ENCODE results near the gene SCNM1.
"Not testable (repeated sequence)": the region's sequence is repeated elsewhere in the genome, so short reads cannot be mapped to it uniquely, and the experiment has no call there.

SCNM1 gene

GRCh38 chr1:151147132-151147503, 18.8 kb upstream of the SCNM1 start:
- no peak for DNase-seq

DNA sequence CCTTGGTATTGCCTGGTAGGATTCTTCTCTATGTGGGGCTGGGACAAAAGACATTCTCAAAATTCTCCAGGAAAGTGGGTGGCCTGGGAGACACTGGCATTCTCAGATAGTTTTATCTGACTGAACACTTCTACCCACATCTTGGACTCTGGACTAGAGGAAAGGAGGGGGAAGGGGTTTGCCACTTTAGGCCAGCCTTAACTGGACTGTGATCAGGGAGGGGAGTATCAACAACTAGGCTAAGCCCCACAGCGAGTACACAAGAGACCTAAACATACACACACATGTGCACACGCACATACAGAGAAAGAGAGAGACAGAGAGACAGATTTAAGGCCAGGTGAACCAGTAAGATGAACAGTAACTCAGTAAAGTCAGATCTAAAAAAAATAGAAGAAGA, 18.3 kb upstream of the SCNM1 start:
- DNase-seq = no peak

DNA sequence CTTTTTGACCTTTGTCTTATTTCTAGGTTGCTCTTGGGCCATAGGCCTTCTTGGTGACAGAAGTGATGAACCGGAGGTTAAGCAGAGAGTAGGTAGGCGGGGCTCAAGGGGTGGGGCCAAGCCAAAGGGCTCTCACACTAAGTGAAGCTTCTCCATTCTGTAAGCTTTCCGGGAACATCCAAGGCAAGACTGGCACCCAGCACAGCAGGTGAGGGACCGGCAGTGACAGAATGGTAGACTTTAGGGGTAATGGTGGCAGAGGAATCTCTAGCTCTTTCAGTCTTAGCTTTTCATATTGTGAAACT, 9.5 kb upstream of the SCNM1 start, which contains the start of gene TNFAIP8L2:
TNFAIP8L2 (plus strand) TSS at position 135 of the 305 bp plus-strand sequence. CDS start 2,049 bp downstream, outside the sequence.
- DNase-seq = no peak

GRCh38 chr1:151157067-151157531, 8.8 kb upstream of the SCNM1 start:
- DNase-seq = no peak

DNA sequence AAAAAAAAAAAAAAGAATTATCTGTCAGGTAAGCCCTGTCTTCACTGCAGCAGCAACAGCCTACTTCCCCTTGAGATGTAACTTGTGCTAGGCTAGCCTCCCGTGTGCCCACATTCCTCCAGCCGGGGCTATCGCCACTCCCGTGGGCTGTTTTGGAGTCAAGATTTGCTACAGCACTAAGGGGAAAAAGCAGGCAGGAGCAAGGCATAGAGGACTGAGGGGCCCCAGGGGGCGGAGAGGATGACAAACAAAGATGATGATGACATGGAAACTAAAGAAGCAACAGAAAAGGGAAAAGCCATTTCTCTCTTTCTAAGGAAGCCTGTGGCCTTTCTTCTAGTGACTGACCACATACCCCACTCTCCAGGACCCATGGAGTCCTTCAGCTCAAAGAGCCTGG, 7.6 kb upstream of the SCNM1 start:
- no peak for DNase-seq

- DNase-seq = no peak
Measured at GRCh38 chr1:151158751-151159251, 7.1 kb upstream of the SCNM1 start.

GRCh38 chr1:151159373-151159772, 6.6 kb upstream of the SCNM1 start:
- no peak for DNase-seq

DNA sequence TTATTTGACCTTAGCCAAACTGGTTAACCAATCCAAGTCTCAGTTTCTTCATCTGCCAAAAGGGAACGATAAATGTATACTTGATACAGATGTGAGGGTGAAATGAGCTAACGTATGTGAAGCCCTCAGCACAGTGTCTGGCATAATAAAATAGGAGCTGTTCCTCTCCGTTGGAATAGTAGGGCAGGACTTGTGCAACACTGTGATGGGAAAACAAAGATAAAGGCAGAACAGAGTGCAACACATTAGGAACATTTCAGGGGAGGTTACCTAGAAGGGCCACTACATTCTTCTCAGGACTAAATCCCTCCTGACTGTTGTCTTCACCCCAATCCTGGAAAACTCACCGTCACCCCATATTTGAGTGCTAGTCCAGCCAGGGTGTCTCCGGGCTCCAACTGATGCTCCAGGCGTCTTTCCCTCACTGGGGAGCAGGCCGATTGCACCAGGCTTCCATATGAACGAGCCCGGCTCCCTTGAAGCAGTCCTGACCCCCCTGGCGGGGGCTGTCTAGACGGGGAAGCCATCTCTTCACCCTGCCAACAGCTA, 1.1 kb upstream of the SCNM1 start:
- no peak for DNase-seq

DNA sequence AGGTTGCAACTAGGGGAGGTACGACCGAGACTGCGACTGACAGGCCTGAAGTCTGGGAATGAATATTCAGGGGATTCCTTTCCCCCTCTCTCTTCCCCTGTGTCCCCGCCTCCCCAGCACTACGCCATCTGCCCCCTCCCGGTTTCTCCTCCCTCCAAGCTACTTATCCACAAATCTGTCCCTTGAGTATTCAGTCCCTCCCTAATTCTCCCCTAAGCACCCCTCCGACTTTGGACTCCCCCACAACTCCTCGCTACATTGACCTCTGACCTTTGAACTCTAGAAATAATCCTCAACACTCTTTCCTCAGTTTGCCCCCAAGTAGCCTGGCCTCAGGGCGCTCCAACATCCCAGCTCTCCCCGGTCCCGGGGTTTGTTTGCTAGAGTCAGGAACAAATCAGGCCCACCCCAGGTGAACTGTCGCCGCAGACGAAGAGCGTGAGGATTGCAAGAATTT, 635 bp upstream of the SCNM1 start:
- DNase-seq = no peak

GRCh38 chr1:151166505-151166956, 587 bp downstream of the SCNM1 start:
- DNase-seq = no peak

DNA sequence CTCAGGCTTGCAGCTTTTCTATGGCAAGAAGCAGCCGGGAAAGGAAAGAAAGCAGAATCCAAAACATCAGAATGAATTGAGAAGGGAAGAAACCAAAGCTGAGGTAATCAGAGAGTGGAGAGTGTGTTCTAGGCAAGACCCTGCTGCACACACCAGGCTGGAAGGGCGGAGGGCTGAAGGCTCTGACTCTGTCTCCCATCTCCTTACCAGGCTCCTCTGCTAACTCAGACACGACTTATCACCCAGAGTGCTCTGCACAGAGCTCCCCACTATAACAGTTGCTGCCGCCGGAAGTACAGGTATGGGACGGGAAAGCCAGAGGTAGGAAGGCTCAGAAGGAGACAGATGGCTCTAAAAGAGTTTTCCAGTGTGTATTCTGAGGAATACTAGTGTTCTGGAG, 1.2 kb downstream of the SCNM1 start:
- no peak for DNase-seq

GRCh38 chr1:151171190-151171589, 5.2 kb downstream of the SCNM1 start:
- DNase-seq = no peak

GRCh38 chr1:151175041-151175741, 9.2 kb downstream of the SCNM1 start:
- DNase-seq = peak; percentile 56

GRCh38 chr1:151175863-151176262, 9.9 kb downstream of the SCNM1 start, which contains the start of gene TMOD4:
TMOD4 (minus strand) TSS chr1:151175981; CDS start chr1:151174875, 1,106 bp downstream.
- DNase-seq = no peak

DNA sequence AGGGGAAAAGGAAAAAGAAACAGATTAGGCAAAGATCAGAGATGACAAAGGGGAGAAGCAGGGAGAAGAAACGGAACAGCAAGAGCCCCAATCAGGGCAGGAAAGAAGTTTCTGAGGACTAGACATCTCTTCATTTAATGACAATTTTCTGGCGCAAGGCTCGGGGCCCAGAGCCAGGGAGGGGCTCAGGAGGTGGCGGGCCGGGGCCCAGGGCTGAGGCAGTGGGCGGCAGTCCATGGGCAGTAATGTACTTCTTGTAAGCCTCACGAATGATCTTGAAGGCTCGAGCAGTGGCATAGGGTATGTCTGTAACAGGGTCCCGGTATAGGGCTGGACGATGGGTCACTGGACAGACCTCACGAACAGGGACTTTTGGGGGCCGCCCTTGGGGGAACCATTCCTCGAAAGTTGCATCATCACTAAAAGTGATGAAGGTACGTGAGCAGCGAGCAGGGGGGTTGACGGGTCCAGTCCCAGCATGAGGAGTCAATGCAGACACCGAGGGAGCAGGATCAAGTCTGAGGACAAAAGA, 10.6 kb downstream of the SCNM1 start:
- no peak for DNase-seq

GRCh38 chr1:151184211-151184610, 18.3 kb downstream of the SCNM1 start:
- DNase-seq = no peak

DNA sequence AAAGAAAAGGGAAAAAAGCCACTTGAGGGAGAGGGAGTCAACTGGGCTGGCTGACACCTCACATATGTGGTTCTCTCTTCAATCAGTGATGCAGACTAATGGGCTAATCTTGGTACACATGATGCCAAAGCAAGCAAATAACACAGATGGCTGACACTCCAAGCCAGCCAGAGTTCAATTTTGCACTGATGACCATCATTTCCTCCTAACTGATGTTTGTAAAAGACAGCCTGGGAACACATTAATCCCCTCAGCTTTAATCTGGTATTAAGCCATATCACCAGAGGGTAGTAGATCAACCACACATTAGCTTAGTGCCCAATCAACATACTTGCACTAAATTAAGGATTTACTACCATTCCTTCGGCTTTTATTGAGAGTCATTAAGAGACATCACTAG, 21.3 kb downstream of the SCNM1 start:
- DNase-seq = peak; percentile 37

- not testable (repeated sequence) for DNase-seq
Measured at GRCh38 chr1:151188667-151189066, 22.7 kb downstream of the SCNM1 start.

DNA sequence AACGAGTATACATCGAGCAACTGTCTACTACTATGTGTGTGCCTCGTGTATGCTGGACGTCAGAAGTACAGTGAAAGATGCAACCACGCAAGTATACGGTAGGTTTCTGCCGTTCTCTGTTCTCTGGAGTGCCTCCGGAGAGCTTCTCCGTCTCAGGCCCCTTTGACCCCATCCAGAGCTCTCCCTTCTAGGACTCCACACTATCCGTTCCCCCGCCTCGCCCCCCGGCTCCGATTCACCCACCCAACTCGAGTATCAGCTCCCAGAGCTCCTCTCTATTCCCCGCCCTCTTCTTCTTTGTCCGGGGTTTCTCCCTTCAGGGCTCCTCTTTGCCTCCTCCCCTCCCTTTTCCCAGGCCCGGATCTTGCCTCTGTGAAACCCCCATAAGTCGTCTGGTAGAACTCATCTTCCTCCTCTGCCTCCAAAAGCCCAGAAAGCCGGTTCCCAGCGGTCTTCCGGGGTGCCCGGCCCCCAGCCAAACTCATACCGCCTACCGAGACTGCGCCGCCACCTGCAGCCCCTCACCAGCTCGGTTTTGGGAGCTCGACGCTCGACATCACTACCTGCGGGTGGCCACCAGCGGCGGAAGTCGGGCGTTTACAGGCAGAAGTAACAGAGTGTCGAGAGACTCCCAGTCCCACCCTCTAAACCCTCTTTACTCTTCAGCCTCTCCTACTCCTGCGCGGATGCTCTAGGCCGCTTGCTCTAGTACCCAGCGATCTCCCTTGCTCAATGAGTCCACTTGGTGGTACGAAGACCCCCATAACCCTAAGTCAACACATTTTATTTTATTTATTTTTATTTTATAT, 23.9 kb downstream of the SCNM1 start, which contains the start of gene VPS72:
VPS72 (minus strand) TSS at position 561 of the 809 bp plus-strand sequence; CDS start at position 485, 76 bp downstream.
- DNase-seq = peak; percentile 94

DNA sequence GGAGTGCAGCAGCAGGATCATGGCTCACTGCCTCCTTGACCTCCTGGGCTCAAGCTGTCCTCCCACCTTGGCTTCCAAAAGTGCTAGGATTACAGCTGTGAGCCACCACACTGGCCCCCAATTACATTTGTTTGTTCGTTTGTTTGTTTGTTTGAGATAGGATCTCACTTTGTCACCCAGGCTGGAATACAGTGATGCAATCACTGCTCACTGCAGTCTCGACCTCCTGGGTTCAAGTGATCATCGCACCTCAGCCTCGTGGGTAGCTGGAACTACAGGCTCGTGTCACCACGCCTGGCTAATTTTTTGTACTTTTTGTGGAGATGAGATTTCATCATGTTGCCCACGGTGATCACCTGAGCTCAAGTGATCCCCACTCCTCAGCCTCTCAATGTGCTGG, 26.1 kb downstream of the SCNM1 start:
- DNase-seq = no peak

- DNase-seq = no peak
Measured at GRCh38 chr1:151193304-151193703, 27.4 kb downstream of the SCNM1 start.

DNA sequence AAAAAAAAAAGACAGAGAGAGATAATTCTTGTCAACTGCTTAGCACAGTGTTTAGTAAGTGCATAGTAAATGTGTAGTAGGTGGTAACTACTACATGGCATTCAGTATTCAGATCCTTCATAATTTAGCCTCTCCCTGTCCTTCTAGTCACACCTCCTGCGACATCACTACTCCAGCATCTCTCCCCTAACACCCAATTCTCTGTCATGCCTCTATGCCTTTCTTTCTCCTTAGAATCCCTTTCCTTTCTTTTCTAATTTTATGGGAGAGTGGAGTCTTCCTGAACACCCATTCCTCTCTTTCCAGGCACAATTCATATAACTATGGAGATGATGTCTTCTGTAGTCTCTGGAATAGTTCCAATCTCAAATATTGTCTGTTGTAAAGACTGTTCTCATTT, 27.9 kb downstream of the SCNM1 start:
- no peak for DNase-seq
